Glutamatergic neuron (in vitro differentiated cells): ENCODE measurements around the gene ADCY2. TPM values are rescaled to one million over a fixed set of nuclear protein-coding genes. Genes with fewer than 3 reads are reported as not detected.
A peak's percentile ranks its signal among the peaks of the same experiment; 100 is the strongest.

Source experiments
- DNase-seq: peaks from one replicate; pipeline ENCODE4 v3.0.0; 2022
- H3K27ac Mint-ChIP-seq: one replicate; pipeline ENCODE4 v1.8.0; 2020; ENCODE audit warnings: mild to moderate bottlenecking, mixed read lengths, inconsistent platforms; ENCODE audit not compliant: unreplicated experiment
- H3K27me3 Mint-ChIP-seq: one replicate; pipeline ENCODE4 v1.8.0; 2020; ENCODE audit warnings: mild to moderate bottlenecking, moderate library complexity, mixed read lengths, inconsistent platforms; ENCODE audit not compliant: unreplicated experiment
- H3K36me3 Mint-ChIP-seq: one replicate; pipeline ENCODE4 v1.8.0; 2020; ENCODE audit warnings: mild to moderate bottlenecking, mixed read lengths, inconsistent platforms; ENCODE audit not compliant: unreplicated experiment
- H3K4me1 Mint-ChIP-seq: one replicate; pipeline ENCODE4 v1.8.0; 2020; ENCODE audit warnings: mild to moderate bottlenecking, low read depth, mixed read lengths, inconsistent platforms; ENCODE audit not compliant: unreplicated experiment
- H3K4me3 Mint-ChIP-seq: one replicate; pipeline ENCODE4 v1.8.0; 2020; ENCODE audit warnings: mild to moderate bottlenecking, mixed read lengths, inconsistent platforms; ENCODE audit not compliant: unreplicated experiment
- H3K9me3 Mint-ChIP-seq: one replicate; pipeline ENCODE4 v1.8.0; 2020; ENCODE audit warnings: mild to moderate bottlenecking, moderate library complexity, mixed read lengths, inconsistent platforms; ENCODE audit not compliant: unreplicated experiment
- total RNA-seq: library from RNA; stranded (reverse); fragmentation: NEBNext Ultra II Directional; extraction: Animal tissue kit (Norgen Biotek cat#: 25700); gene quantifications from one replicate; pipeline ENCODE4 v1.2.1, GENCODE V29; 2021; ENCODE audit not compliant: unreplicated experiment
- TF ChIP-seq, protein P1 (sequence below): fragments of 200-600 bp; sonication (generic); IDR thresholded peaks from one replicate; pipeline ENCODE4 v1.5.0; 2021; ENCODE audit not compliant: partially characterized antibody, unreplicated experiment

ADCY2 gene
- total RNA-seq, 1 donor from 2014 or later = 3.8 TPM

DNA sequence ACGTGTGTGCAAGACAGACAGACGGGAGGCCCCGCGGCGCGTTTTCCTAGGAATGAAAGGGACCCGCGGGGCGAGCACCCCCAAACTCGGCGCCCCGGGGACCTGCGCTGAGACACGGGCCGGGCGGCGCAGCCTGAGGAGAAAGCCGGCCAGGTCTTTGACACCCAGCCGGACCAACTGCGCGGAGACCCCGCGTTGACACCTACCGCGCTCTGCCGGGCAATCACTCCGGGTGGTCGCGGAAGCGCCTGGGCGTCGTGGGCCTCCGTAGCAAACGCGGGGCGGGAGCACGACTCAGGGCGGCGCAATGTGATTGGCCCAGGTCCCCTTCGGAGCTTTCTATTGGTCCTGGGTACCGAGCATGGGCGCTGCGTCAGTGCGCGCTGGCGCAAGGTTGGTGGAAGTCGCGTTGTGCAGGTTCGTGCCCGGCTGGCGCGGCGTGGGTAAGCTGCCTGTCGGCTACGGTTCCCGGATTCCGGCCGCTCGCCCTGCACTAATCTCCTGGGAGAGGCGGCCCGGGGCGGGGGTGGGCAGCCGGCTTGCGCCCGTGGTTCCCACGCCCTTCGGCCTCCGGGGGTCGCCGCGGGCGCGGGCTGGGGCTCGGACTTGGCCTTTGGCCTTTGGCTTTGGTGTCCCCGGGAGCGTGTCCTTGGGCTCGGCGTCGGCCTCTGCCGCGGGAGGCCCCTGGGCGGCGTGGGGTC is 473.0 kb downstream of the ADCY2 start, which contains the start of the genes FASTKD3 and MTRR:
Gene FASTKD3 (minus strand): TSS at position 259 of the 701 bp plus-strand sequence. CDS start 948 bp downstream, outside the sequence.
Gene MTRR (plus strand): TSS at position 376 of the 701 bp plus-strand sequence. CDS start 1,647 bp downstream, outside the sequence.
- no peaks in the 10 kb centered on the region for H3K36me3 Mint-ChIP-seq
- peaks cover 6% of the 10 kb centered on the region for H3K9me3 Mint-ChIP-seq
- TF ChIP-seq, protein P1, sequence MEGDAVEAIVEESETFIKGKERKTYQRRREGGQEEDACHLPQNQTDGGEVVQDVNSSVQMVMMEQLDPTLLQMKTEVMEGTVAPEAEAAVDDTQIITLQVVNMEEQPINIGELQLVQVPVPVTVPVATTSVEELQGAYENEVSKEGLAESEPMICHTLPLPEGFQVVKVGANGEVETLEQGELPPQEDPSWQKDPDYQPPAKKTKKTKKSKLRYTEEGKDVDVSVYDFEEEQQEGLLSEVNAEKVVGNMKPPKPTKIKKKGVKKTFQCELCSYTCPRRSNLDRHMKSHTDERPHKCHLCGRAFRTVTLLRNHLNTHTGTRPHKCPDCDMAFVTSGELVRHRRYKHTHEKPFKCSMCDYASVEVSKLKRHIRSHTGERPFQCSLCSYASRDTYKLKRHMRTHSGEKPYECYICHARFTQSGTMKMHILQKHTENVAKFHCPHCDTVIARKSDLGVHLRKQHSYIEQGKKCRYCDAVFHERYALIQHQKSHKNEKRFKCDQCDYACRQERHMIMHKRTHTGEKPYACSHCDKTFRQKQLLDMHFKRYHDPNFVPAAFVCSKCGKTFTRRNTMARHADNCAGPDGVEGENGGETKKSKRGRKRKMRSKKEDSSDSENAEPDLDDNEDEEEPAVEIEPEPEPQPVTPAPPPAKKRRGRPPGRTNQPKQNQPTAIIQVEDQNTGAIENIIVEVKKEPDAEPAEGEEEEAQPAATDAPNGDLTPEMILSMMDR = no peak
- peak within 1 kb of the TSS; percentile 79 for H3K27ac Mint-ChIP-seq
- peak within 1 kb of the TSS; percentile 99 for H3K4me3 Mint-ChIP-seq
- DNase-seq = peak; percentile 94
- peaks cover 4% of the 10 kb centered on the region for H3K27me3 Mint-ChIP-seq
- H3K4me1 Mint-ChIP-seq = peaks cover 12% of the 10 kb centered on the region

DNA sequence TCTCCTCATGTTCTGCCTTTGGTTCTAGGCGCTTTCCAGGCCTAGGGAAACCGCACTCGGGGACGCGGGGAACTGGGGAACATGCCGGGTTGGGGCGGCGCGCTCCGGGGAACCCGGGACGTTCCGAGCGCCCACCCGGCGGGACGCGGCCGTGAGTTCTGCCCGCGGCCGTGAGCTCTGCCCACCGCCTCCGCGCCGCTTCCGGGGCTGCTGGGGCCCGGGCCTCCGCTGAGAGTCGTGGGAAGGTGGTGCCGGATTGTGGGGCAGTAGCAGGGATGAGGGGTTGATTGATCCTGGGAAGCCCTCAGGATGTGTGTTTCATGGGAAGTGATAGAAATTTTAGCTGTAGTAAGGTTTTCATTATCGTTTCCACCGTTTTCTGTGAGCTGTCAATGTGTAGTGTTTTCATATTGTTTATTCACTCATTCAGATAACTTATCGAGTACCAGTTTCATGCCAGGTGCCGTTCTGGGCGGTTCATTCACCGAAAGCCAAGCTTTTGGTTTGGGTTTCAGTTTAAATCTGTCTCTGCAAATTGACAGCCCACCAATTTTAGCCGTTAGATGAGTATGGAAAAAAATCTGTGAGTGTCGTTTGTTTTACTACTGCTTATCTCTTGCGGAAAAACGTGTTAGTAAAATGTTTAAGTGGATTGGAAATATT is 473.7 kb downstream of the ADCY2 start:
- Mint-ChIP-seq H3K4me3 (peak overlapping the region; percentile 90), H3K36me3 (no peaks in the 10 kb centered on the region), H3K4me1 (peaks cover 12% of the 10 kb centered on the region), H3K27ac (peak overlapping the region; percentile 57), H3K9me3 (peaks cover 6% of the 10 kb centered on the region), H3K27me3 (peaks cover 4% of the 10 kb centered on the region)
- TF ChIP-seq, protein P1 = no peak
- DNase-seq = no peak

DNA sequence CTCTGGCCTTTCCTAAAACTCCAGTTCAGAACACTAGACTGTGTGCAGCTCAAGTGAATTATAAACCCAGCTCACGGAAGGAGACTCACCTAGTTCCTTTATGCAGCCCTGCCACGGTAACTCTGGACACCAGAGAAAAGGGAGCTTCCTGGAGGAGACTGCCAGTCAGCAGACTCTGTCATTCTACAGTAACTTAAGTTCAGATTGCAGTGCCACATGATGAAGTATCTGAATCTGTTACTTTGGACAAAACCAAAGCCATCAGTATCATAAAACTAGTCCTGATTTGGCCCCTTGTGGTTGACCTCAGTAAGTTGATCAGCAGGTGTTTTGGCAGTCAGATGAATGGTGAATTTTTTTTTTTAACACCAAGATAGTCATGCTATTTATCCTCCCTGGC is 475.7 kb downstream of the ADCY2 start:
- Mint-ChIP-seq H3K9me3 (peaks cover 6% of the 10 kb centered on the region), H3K27me3 (peaks cover 4% of the 10 kb centered on the region), H3K4me3 (no peak overlapping the region), H3K4me1 (peaks cover 12% of the 10 kb centered on the region), H3K27ac (no peak overlapping the region), H3K36me3 (no peaks in the 10 kb centered on the region)
- DNase-seq = no peak
- TF ChIP-seq, protein P1 = no peak

DNA sequence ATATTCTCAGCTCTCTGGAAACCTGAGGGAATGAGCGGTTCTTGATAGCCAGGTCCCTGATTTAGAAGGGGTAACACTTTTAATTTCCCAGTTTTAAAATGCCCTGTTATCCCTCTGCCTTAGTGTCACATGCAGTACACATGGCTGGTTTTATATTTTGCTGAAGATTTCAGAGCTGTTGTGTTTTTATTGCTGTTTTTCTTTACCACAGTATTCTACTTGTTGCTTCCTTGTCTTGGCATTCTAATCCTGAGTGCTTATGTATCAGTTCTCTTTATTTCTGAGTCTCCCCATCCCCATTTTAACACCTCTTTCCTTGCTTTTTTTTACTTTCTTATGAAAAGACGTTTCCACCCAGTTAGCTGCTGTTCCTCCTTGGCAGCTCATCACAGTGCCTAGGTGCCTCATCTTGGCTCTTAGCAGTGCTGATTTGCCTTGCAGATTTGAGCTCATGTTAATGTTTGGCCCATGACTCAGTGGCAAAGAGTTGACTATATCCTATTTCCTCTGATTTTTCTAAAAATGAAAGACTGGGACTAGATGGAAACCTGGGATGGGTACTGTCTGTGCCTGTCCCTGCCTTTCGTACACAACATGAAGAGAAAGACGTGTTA is 476.7 kb downstream of the ADCY2 start:
- Mint-ChIP-seq H3K9me3 (peaks cover 6% of the 10 kb centered on the region), H3K4me1 (peaks cover 12% of the 10 kb centered on the region), H3K27me3 (peaks cover 4% of the 10 kb centered on the region), H3K36me3 (no peaks in the 10 kb centered on the region), H3K4me3 (no peak overlapping the region), H3K27ac (peak overlapping the region; percentile 36)
- DNase-seq = no peak
- TF ChIP-seq, protein P1 = no peak
